GM12892 (cell line): Measurements from ENCODE around the gene ZFYVE19.

Source experiments
- DNase-seq: peaks from one replicate; pipeline ENCODE4 v3.0.0; 2011; ENCODE audit not compliant: insufficient read length
- FAIRE-seq: peaks from 2 replicates; lab custom pipeline; 2011; peaks lifted over from hg19 to GRCh38; lab: Jason Lieb, UNC
- POLR2A ChIP-seq: IDR thresholded peaks from 2 replicates; pipeline ENCODE4 v1.6.1; 2011; ENCODE audit warnings: low read depth, low read length, control low read depth
- POLR2AphosphoS5 ChIP-seq: IDR thresholded peaks from 2 replicates; pipeline ENCODE4 v1.6.1; 2011; ENCODE audit warnings: low read depth, low read length, control low read depth
- TAF1 ChIP-seq: IDR thresholded peaks from 2 replicates; pipeline ENCODE4 v1.6.1; 2011; ENCODE audit warnings: low read depth, mild to moderate bottlenecking, control low read depth, low read length, borderline replicate concordance

Gene ZFYVE19

GRCh38 chr15:40803688-40804087 is 3.2 kb upstream of the ZFYVE19 start:
- DNase-seq (no peak), FAIRE-seq (no peak)
- TF ChIP-seq POLR2AphosphoS5 = no peak
- no peak for TF ChIP-seq TAF1
- TF ChIP-seq POLR2A = no peak

GRCh38 chr15:40806672-40807027 is 239 bp upstream of the ZFYVE19 start:
- DNase-seq (no peak), FAIRE-seq (peak; percentile 44)
- TF ChIP-seq TAF1 (no peak), POLR2A (no peak), POLR2AphosphoS5 (no peak)

DNA sequence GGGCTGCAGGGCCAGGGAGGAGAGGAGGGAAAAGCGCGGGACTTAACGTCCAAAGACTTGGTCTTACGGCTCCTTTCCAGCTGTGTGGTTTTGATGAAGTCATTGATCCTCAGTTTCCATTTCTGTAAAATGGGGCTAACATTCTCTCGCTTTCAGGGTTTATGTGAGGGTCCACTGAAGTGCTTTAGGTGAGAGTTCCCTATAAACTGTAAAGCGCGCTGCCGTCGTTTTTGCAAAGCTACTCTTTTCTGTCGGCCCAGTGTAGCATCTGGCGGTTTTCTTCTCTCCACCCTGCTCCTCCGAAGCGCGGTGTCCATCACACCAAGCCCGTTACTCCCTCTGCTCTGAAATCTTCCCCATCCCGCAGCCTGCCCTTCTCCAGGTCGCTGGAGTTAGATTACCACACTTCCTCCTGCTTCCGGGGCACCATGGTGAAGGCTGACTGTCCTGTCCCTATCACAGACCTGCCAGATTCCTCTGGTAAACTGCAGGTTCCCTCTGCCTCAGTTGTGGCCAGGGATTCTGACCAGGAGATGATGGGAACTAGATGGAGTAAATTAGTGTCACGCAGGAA is 1.1 kb downstream of the ZFYVE19 start:
- no peak for TF ChIP-seq TAF1
- TF ChIP-seq POLR2AphosphoS5 = no peak
- TF ChIP-seq POLR2A = no peak
- no peak for DNase-seq
- no peak for FAIRE-seq

DNA sequence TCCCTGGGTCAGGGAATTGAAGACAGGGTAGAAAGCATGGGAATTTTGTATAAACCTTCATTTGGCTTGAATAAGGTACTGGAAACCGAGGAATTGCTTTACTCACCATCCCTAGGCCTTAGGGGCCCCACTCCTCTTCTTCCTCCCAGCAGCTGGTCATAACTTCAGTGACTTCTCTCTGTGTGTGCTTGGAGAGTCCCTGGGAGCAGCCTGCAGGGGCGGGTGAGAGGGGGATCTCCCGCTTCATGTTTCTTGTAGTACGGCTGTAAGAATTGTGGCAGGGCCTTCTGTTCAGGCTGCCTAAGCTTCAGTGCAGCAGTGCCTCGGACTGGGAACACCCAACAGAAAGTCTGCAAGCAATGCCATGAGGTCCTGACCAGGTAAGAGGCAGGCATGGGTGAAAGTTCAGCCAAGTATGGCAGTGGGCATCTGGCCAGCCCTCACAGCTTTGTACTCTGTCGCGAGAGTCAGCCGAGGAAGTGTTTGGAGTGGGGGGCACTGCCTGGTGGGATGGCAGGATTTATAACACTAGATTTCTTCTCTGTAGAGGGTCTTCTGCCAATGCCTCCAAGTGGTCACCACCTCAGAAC is 2.1 kb downstream of the ZFYVE19 start:
- no peak for FAIRE-seq
- DNase-seq = no peak
- no peak for TF ChIP-seq POLR2A
- TF ChIP-seq POLR2AphosphoS5 = no peak
- TF ChIP-seq TAF1 = no peak

- FAIRE-seq = no peak
- TF ChIP-seq POLR2A = no peak
- TF ChIP-seq TAF1 = no peak
- TF ChIP-seq POLR2AphosphoS5 = no peak
Measured at GRCh38 chr15:40812721-40813425, 6.0 kb downstream of the ZFYVE19 start.

DNA sequence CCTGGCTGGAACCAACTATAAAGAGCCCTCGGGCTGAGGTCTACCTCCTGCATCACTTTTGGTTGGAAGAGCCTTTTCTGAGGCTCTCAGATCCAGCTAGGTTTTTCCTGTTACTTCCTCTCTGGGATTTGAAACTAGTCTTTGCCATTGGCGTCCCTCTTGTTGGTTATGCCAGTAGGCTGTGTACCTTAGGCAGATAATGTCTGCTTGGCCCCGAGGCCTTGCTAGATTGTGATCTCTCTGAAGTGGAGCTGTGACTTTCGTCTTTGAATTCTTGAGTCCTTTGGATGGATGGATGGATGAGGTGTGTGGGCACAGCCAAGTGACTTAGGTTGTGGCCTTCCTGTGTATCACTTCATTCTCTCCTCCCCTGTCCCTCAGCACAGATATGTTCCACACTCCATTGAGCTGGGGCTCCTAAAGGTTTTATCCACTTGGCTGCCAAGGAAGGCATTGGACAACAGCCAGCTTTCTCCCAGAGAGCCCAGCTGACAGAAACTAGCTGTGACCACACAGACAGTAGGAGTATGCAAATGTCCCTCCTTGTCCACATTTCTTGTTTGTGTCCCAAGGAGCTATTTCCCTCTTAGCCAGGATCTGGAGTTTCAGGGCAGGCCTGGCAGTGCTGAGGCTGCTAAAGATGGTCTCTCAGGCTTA is 8.3 kb downstream of the ZFYVE19 start:
- DNase-seq (no peak), FAIRE-seq (no peak)
- no peak for TF ChIP-seq POLR2A

More at GRCh38 chr15:40812721-40813425, 6.0 kb downstream of the ZFYVE19 start:
- no peak for DNase-seq

- FAIRE-seq (no peak), DNase-seq (no peak)
- TF ChIP-seq TAF1 (no peak), POLR2A (no peak), POLR2AphosphoS5 (no peak)
Measured at GRCh38 chr15:40819048-40819447, 12.2 kb downstream of the ZFYVE19 start.

DNA sequence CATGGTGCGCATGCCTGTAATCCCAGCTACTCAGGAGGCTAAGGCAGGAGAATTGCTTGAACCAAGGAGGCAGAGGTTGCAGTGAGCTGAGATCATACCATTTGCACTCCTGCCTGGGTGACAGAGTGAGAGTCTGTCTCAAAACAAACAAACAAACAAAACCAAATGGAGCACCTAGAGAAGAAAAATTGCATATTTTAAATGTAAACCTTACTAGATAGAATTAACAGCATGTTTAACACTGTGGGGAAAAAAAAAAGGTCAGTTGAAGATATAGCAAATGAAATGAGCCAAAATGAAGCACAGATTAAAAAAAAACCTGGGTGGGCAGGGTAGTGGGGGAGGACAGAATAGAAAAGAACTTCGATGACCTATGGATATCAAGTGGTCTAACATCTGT is 14.3 kb downstream of the ZFYVE19 start:
- TF ChIP-seq TAF1 (no peak), POLR2AphosphoS5 (no peak), POLR2A (no peak)
- no peak for FAIRE-seq
- no peak for DNase-seq

DNA sequence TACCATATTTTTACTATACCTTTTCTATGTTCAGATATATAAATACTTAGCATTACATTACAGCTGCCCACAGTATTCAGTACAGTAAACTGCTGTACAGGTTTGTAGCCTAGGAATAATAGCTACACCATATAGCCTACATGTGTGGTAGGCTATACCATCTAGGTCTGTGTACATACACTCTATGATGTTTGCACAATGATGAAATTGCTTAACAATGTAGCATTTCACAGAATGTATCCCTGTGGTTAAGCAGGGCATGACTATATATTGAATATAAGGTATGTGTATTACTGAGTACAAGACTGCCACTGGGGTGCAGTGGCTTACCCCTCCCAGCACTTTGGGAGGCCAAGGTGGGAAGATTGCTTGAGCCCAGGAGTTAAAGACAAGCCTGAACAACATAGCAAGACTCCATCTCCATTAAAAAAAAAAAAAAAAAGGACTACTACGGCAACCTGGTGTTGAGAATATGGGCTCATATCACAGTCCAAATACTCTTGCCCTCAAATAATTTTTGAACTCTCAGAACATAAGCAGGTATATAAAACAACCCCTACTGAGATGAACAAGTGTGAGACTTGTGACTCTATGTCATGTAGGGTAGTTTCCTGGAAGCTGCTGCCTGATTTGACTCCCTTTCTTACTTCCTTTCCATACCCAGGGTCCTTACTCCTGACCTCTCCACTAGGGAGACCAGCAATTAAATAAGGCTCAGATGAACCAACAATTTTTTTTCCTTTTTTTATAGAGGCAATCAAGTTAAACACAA is 16.9 kb downstream of the ZFYVE19 start:
- TF ChIP-seq TAF1 = no peak
- TF ChIP-seq POLR2A = no peak
- DNase-seq = no peak
- FAIRE-seq = no peak

- FAIRE-seq = no peak
- DNase-seq = no peak
- TF ChIP-seq POLR2A (no peak), TAF1 (no peak), POLR2AphosphoS5 (no peak)
Measured at GRCh38 chr15:40825661-40826422, 19.0 kb downstream of the ZFYVE19 start.
